Measurements from ENCODE around the gene ACTC1. TPM values are rescaled to one million over a fixed set of nuclear protein-coding genes. Genes with fewer than 3 reads are reported as not detected.

The ACTC1 gene
- total and polyA plus RNA-seq, 2 of the 13 experiments (the other 11 are each of a cell fraction or from before 2014, with no cell fraction given) = not detected

GRCh38 chr15:34795267-34796081 lies at the start of gene ACTC1 (continued):
- no peak for TF ChIP-seq HNRNPK (IDR thresholded peaks at IDR 0.05; ENCODE audit: low read depth, low read length, poor library complexity, severe bottlenecking)
- TF ChIP-seq HMG20A (CRISPR knock-in tag; IDR thresholded peaks at IDR 0.05; ENCODE audit: borderline replicate concordance) = no peak
- TF ChIP-seq ZNF570 (CRISPR knock-in tag; IDR thresholded peaks at IDR 0.05; ENCODE audit: borderline replicate concordance) = no peak
- TF ChIP-seq REST (IDR thresholded peaks at IDR 0.05; ENCODE audit: borderline replicate concordance in 1 of 2, low read depth in 1 of 2, low read length in 2 of 2) = no peak
- TF ChIP-seq ZNF687 (CRISPR knock-in tag; IDR thresholded peaks at IDR 0.05) = peak; percentile 11; the same call in 1 of the 2 replicates
- no peak for TF ChIP-seq SSRP1 (CRISPR knock-in tag; IDR thresholded peaks at IDR 0.05)

Measured in HepG2 (cell line).